ENCODE data around the gene IP6K2. TPM values are rescaled to one million over a fixed set of nuclear protein-coding genes. Genes with fewer than 3 reads are reported as not detected.

The IP6K2 gene
- total and polyA plus RNA-seq, 7 donors: 39.0 to 142 (median 77.9) TPM

GRCh38 chr3:48709051-48709461, 8.0 kb downstream of the IP6K2 start:
- Histone ChIP-seq H3K4me3 (no peak overlapping the region), H3K36me3 (peaks cover 0 to 59% (median 12%) of the 10 kb centered on the region in 4 donors), H3K27ac (peak overlapping the region in 2 of 4 donors; percentile 6 to 14), H3K4me1 (peaks cover 0 to 56% (median 47%) of the 10 kb centered on the region in 4 donors), H3K9me3 (no peaks in the 10 kb centered on the region), H3K27me3 (no peaks in the 10 kb centered on the region)
- DNase-seq: no peak
- WGBS, 2 donors: 69 to 83% methylated on average over 7 of the region's 7 CpGs
- intact Hi-C loops (cut with DNase I): no loop called here
- TF ChIP-seq POLR2AphosphoS5 (IDR thresholded peaks at IDR 0.05) (no peak), EP300 (IDR thresholded peaks at IDR 0.05) (no peak), CTCF (IDR thresholded peaks at IDR 0.05) (no peak), POLR2A (IDR thresholded peaks at IDR 0.05) (no peak)

GRCh38 chr3:48708481-48708889, 8.5 kb downstream of the IP6K2 start:
- DNase-seq: no peak
- intact Hi-C loops (cut with DNase I): no loop called here
- Histone ChIP-seq H3K27ac (peak overlapping the region in 2 of 4 donors; percentile 14 to 23), H3K9me3 (no peaks in the 10 kb centered on the region), H3K4me1 (peaks cover 0 to 56% (median 48%) of the 10 kb centered on the region in 4 donors), H3K36me3 (peaks cover 0 to 54% (median 12%) of the 10 kb centered on the region in 4 donors), H3K27me3 (no peaks in the 10 kb centered on the region), H3K4me3 (no peak overlapping the region)
- WGBS, 2 donors: 18 to 66% methylated on average over 2 of the region's 2 CpGs
- no peak for TF ChIP-seq POLR2AphosphoS5 (IDR thresholded peaks at IDR 0.05)
- TF ChIP-seq EP300 (IDR thresholded peaks at IDR 0.05): no peak
- TF ChIP-seq CTCF (IDR thresholded peaks at IDR 0.05): no peak
- no peak for TF ChIP-seq POLR2A (IDR thresholded peaks at IDR 0.05)

- 77 to 80% methylated on average over 5 of the region's 5 CpGs for WGBS, 2 donors
- H3K4me3 ChIP-seq: no peak overlapping the region
- intact Hi-C loops (cut with DNase I): no loop called here
- H3K27me3 ChIP-seq: no peaks in the 10 kb centered on the region
- peaks cover 0 to 43% (median 12%) of the 10 kb centered on the region in 4 donors for H3K36me3 ChIP-seq
- DNase-seq: no peak
- H3K4me1 ChIP-seq: peaks cover 0 to 50% (median 38%) of the 10 kb centered on the region in 4 donors
- no peaks in the 10 kb centered on the region for H3K9me3 ChIP-seq
- no peak overlapping the region for H3K27ac ChIP-seq
- TF ChIP-seq CTCF (IDR thresholded peaks at IDR 0.05) (no peak), POLR2AphosphoS5 (IDR thresholded peaks at IDR 0.05) (no peak), POLR2A (IDR thresholded peaks at IDR 0.05) (no peak), EP300 (IDR thresholded peaks at IDR 0.05) (no peak)
Observed at GRCh38 chr3:48707157-48707556, 9.9 kb downstream of the IP6K2 start.

- no peaks in the 10 kb centered on the region for H3K9me3 ChIP-seq
- intact Hi-C loops (cut with DNase I): no loop called here
- H3K27ac ChIP-seq: no peak overlapping the region
- no peak for DNase-seq
- TF ChIP-seq POLR2AphosphoS5 (IDR thresholded peaks at IDR 0.05): no peak
- 85 to 90% methylated on average over 6 of the region's 6 CpGs for WGBS, 2 donors
- H3K36me3 ChIP-seq: peaks cover 0 to 30% (median 7%) of the 10 kb centered on the region in 4 donors
- peaks cover 0 to 31% (median 11%) of the 10 kb centered on the region in 4 donors for H3K4me1 ChIP-seq
- no peak overlapping the region for H3K4me3 ChIP-seq
- no peaks in the 10 kb centered on the region for H3K27me3 ChIP-seq
Observed at GRCh38 chr3:48702320-48702920, 14.6 kb downstream of the IP6K2 start.

- 59 to 86% methylated on average over 11 of the region's 11 CpGs for WGBS, 2 donors
- Histone ChIP-seq H3K27me3 (no peaks in the 10 kb centered on the region), H3K27ac (no peak overlapping the region), H3K36me3 (peaks cover 0 to 24% (median 5%) of the 10 kb centered on the region in 4 donors), H3K9me3 (no peaks in the 10 kb centered on the region), H3K4me1 (peaks cover 0 to 36% (median 13%) of the 10 kb centered on the region in 4 donors), H3K4me3 (no peak overlapping the region)
- TF ChIP-seq CTCF (IDR thresholded peaks at IDR 0.05): no peak
- TF ChIP-seq EP300 (IDR thresholded peaks at IDR 0.05): no peak
- no peak for TF ChIP-seq POLR2A (IDR thresholded peaks at IDR 0.05)
- DNase-seq: no peak
- intact Hi-C loops (cut with DNase I): no loop called here
Observed at GRCh38 chr3:48700731-48701405, 16.2 kb downstream of the IP6K2 start.

All from sigmoid colon (tissue), 7 donors.